ENCODE data around the gene PRSS57. TPM values are rescaled to one million over a fixed set of nuclear protein-coding genes. Genes with fewer than 3 reads are reported as not detected.

Gene PRSS57
- total RNA-seq, 4 donors from 2014 or later: not detected

GRCh38 chr19:644789-645188, 50.5 kb downstream of the PRSS57 start:
- no peaks in the 10 kb centered on the region for H3K27me3 ChIP-seq
- no peaks in the 10 kb centered on the region for H3K9me3 ChIP-seq
- H3K36me3 ChIP-seq: peaks cover 0 to 52% of the 10 kb centered on the region in 2 donors
- no peak for ATAC-seq
- H3K27ac ChIP-seq: no peak overlapping the region
- TF ChIP-seq EP300 (IDR thresholded peaks at IDR 0.05) (no peak), CTCF (IDR thresholded peaks at IDR 0.05) (no peak), POLR2AphosphoS5 (IDR thresholded peaks at IDR 0.05) (no peak), POLR2A (IDR thresholded peaks at IDR 0.05) (no peak)
- peaks cover 0 to 8% (median 0%) of the 10 kb centered on the region in 3 donors for H3K4me1 ChIP-seq
- H3K4me3 ChIP-seq: no peak overlapping the region
- WGBS, 2 donors (ENCODE audit: low coverage in 1 of 2): no CpG with 5 or more reads among the region's 14 CpGs

- H3K4me3 ChIP-seq: no peak overlapping the region
- peaks cover 0 to 48% of the 10 kb centered on the region in 2 donors for H3K36me3 ChIP-seq
- no peak overlapping the region for H3K27ac ChIP-seq
- H3K4me1 ChIP-seq: peaks cover 0 to 10% (median 0%) of the 10 kb centered on the region in 3 donors
- H3K27me3 ChIP-seq: no peaks in the 10 kb centered on the region
- TF ChIP-seq EP300 (IDR thresholded peaks at IDR 0.05): no peak
- no peak for TF ChIP-seq POLR2AphosphoS5 (IDR thresholded peaks at IDR 0.05)
- TF ChIP-seq POLR2A (IDR thresholded peaks at IDR 0.05): no peak
- TF ChIP-seq CTCF (IDR thresholded peaks at IDR 0.05): no peak
- WGBS, 2 donors (ENCODE audit: low coverage in 1 of 2): 60% methylated on average over 6 of the region's 28 CpGs; no CpG with 5 or more reads in 1 of the 2 donors
- ATAC-seq: no peak
- no peaks in the 10 kb centered on the region for H3K9me3 ChIP-seq
These were observed 50.9 kb downstream of the PRSS57 start for GRCh38 chr19:644363-644762.

GRCh38 chr19:643736-644135, 51.5 kb downstream of the PRSS57 start:
- H3K27me3 ChIP-seq: no peaks in the 10 kb centered on the region
- 87% methylated on average over 10 of the region's 24 CpGs; no CpG with 5 or more reads in 1 of the 2 donors for WGBS, 2 donors (ENCODE audit: low coverage in 1 of 2)
- H3K36me3 ChIP-seq: peaks cover 0 to 42% of the 10 kb centered on the region in 2 donors
- TF ChIP-seq CTCF (IDR thresholded peaks at IDR 0.05) (no peak), POLR2AphosphoS5 (IDR thresholded peaks at IDR 0.05) (no peak), EP300 (IDR thresholded peaks at IDR 0.05) (no peak), POLR2A (IDR thresholded peaks at IDR 0.05) (no peak)
- no peaks in the 10 kb centered on the region for H3K9me3 ChIP-seq
- peaks cover 0 to 17% (median 6%) of the 10 kb centered on the region in 3 donors for H3K4me1 ChIP-seq
- no peak for ATAC-seq
- no peak overlapping the region for H3K27ac ChIP-seq
- no peak overlapping the region for H3K4me3 ChIP-seq

GRCh38 chr19:642767-643727, 52.2 kb downstream of the PRSS57 start:
- no peak for ATAC-seq
- peaks cover 0 to 20% (median 6%) of the 10 kb centered on the region in 3 donors for H3K4me1 ChIP-seq
- TF ChIP-seq CTCF (IDR thresholded peaks at IDR 0.05) (no peak), EP300 (IDR thresholded peaks at IDR 0.05) (no peak), POLR2A (IDR thresholded peaks at IDR 0.05) (no peak), POLR2AphosphoS5 (IDR thresholded peaks at IDR 0.05) (no peak)
- peaks cover 0 to 35% of the 10 kb centered on the region in 2 donors for H3K36me3 ChIP-seq
- no peaks in the 10 kb centered on the region for H3K27me3 ChIP-seq
- no peak overlapping the region for H3K4me3 ChIP-seq
- H3K27ac ChIP-seq: no peak overlapping the region
- WGBS, 2 donors (ENCODE audit: low coverage in 1 of 2): 0% methylated on average over 1 of the region's 70 CpGs; no CpG with 5 or more reads in 1 of the 2 donors
- H3K9me3 ChIP-seq: no peaks in the 10 kb centered on the region
